Breast epithelium (tissue), 4 donors: ENCODE results near the gene ANKRD13D. TPM values are rescaled to one million over a fixed set of nuclear protein-coding genes. Genes with fewer than 3 reads are reported as not detected.

Experiments
- DNase-seq, 2 donors: peaks; one replicate each; pipeline ENCODE4 v3.0.0-alpha.2; 2019; ENCODE audit warnings: low spot score in 2 of 2
- H3K27ac ChIP-seq, 2 donors: fragments of 200-600 bp; sonication (generic) in 1 of 2; one replicate each; pipeline ENCODE4 v1.5.1; 2016 to 2019; ENCODE audit warnings: mild to moderate bottlenecking in 1 of 2
- H3K27me3 ChIP-seq, 2 donors: fragments of 200-600 bp; sonication (generic) in 1 of 2; one replicate each; pipeline versions ENCODE4 v1.5.1 to v1.6.0; 2017 to 2019; ENCODE audit warnings: control low read depth in 1 of 2, mild to moderate bottlenecking in 1 of 2
- H3K36me3 ChIP-seq: fragments of 200-600 bp; one replicate; pipeline ENCODE4 v1.5.1; 2019
- H3K4me1 ChIP-seq, 2 donors: fragments of 200-600 bp; sonication (generic); one replicate each; pipeline ENCODE4 v1.5.1; 2016 to 2019; ENCODE audit warnings: control low read depth in 1 of 2
- H3K4me3 ChIP-seq, 3 donors: fragments of 200-600 bp; sonication (generic); 1 replicate in 2 of 3; 2 replicates in 1 of 3; pipeline ENCODE4 v1.5.1; 2016 to 2019; ENCODE audit warnings: mild to moderate bottlenecking in 3 of 3, moderate library complexity in 2 of 3
- H3K9me3 ChIP-seq, 2 donors: fragments of 200-600 bp; sonication (generic) in 1 of 2; one replicate each; pipeline ENCODE4 v1.5.1; 2016 to 2019; ENCODE audit warnings: control low read depth in 1 of 2
- CTCF ChIP-seq, 3 donors: fragments of 450-650 bp; IDR thresholded peaks; one replicate each; pipeline ENCODE4 v1.5.1; 2016 to 2017; ENCODE audit warnings: antibody characterized with exemption in 3 of 3, mild to moderate bottlenecking in 3 of 3, moderate library complexity in 3 of 3
- POLR2A ChIP-seq: fragments of 450-650 bp; IDR thresholded peaks from one replicate; pipeline ENCODE4 v1.6.1; 2016; ENCODE audit warnings: antibody characterized with exemption, mild to moderate bottlenecking, moderate library complexity
- POLR2AphosphoS5 ChIP-seq, 3 donors: sonication (generic); formaldehyde crosslinking; IDR thresholded peaks; one replicate each; pipeline ENCODE4 v1.6.1; 2017; ENCODE audit warnings: antibody characterized with exemption in 3 of 3
- intact Hi-C: fragments of 100-400 bp; cut with DNase I; formaldehyde crosslinking; loops from one replicate; pipeline ENCODE4 v1.15.1; 2023; ENCODE audit warnings: low total_unique reads
- total RNA-seq, 3 donors: library from RNA; depleted of rRNA; stranded (reverse); fragments of >200 nt; gene quantifications; one replicate each; pipeline ENCODE4 v1.1.0, GENCODE V29; 2016

ANKRD13D gene
- total RNA-seq, 3 donors from 2014 or later = 23.7 to 51.8 (median 40.7) TPM

- peak in 1 of 2 donors; percentile 67 for DNase-seq
- Histone ChIP-seq H3K27me3 (no peaks in the 10 kb centered on the region), H3K27ac (peak overlapping the region; percentile 93), H3K36me3 (no peaks in the 10 kb centered on the region), H3K4me3 (peak overlapping the region; percentile 90 to 92 (median 91)), H3K4me1 (peaks cover 0 to 10% of the 10 kb centered on the region in 2 donors), H3K9me3 (no peaks in the 10 kb centered on the region)
- TF ChIP-seq POLR2AphosphoS5 (IDR thresholded peaks at IDR 0.05) (no peak), POLR2A (no peak), CTCF (IDR thresholded peaks at IDR 0.05) (no peak)
- intact Hi-C loops = no loop called here
Observed at GRCh38 chr11:67303835-67304411, 14.8 kb downstream of the ANKRD13D start.

GRCh38 chr11:67304511-67305113 is 15.5 kb downstream of the ANKRD13D start:
- no peaks in the 10 kb centered on the region for H3K27me3 ChIP-seq
- peak overlapping the region; percentile 93 for H3K27ac ChIP-seq
- TF ChIP-seq CTCF (IDR thresholded peaks at IDR 0.05) = no peak
- no peak for TF ChIP-seq POLR2A
- TF ChIP-seq POLR2AphosphoS5 (IDR thresholded peaks at IDR 0.05) = no peak
- H3K4me3 ChIP-seq = peak overlapping the region; percentile 90 to 92 (median 91)
- no peaks in the 10 kb centered on the region for H3K9me3 ChIP-seq
- no peaks in the 10 kb centered on the region for H3K36me3 ChIP-seq
- intact Hi-C loops = no loop called here
- peaks cover 0 to 10% of the 10 kb centered on the region in 2 donors for H3K4me1 ChIP-seq
- peak in 1 of 2 donors; percentile 50 for DNase-seq

GRCh38 chr11:67306769-67307544 is 17.9 kb downstream of the ANKRD13D start:
- intact Hi-C loops = no loop called here
- DNase-seq = no peak
- peaks cover 0 to 10% of the 10 kb centered on the region in 2 donors for H3K4me1 ChIP-seq
- no peak overlapping the region for H3K27ac ChIP-seq
- H3K4me3 ChIP-seq = no peak overlapping the region
- H3K36me3 ChIP-seq = no peaks in the 10 kb centered on the region
- H3K27me3 ChIP-seq = no peaks in the 10 kb centered on the region
- H3K9me3 ChIP-seq = no peaks in the 10 kb centered on the region
- TF ChIP-seq POLR2AphosphoS5 (IDR thresholded peaks at IDR 0.05) = no peak
- TF ChIP-seq CTCF (IDR thresholded peaks at IDR 0.05) = no peak
- TF ChIP-seq POLR2A = no peak

GRCh38 chr11:67307545-67308001 is 18.5 kb downstream of the ANKRD13D start:
- DNase-seq = no peak
- TF ChIP-seq POLR2AphosphoS5 (IDR thresholded peaks at IDR 0.05) (no peak), CTCF (IDR thresholded peaks at IDR 0.05) (no peak), POLR2A (no peak)
- H3K4me1 ChIP-seq = peaks cover 0 to 7% of the 10 kb centered on the region in 2 donors
- H3K36me3 ChIP-seq = no peaks in the 10 kb centered on the region
- no peaks in the 10 kb centered on the region for H3K9me3 ChIP-seq
- no peaks in the 10 kb centered on the region for H3K27me3 ChIP-seq
- H3K27ac ChIP-seq = no peak overlapping the region
- intact Hi-C loops = no loop called here
- no peak overlapping the region for H3K4me3 ChIP-seq
